Parathyroid adenoma (tissue), 2 donors: ENCODE data around the gene WNT5B.

Source experiments
- H2AFZ ChIP-seq: fragments of 300-600 bp; sonication (generic); one replicate; pipeline ENCODE4 v1.7.0; 2017; ENCODE audit warnings: antibody characterized with exemption, mild to moderate bottlenecking
- H3K27ac ChIP-seq: fragments of 300-600 bp; sonication (generic); one replicate; pipeline ENCODE4 v1.7.0; 2017
- H3K27me3 ChIP-seq: fragments of 300-600 bp; sonication (generic); one replicate; pipeline ENCODE4 v1.7.0; 2017; ENCODE audit warnings: low read length; ENCODE audit not compliant: control insufficient read depth, insufficient read depth
- H3K36me3 ChIP-seq: fragments of 300-600 bp; sonication (generic); one replicate; pipeline ENCODE4 v1.7.0; 2017; ENCODE audit warnings: low read length; ENCODE audit not compliant: control insufficient read depth, insufficient read depth
- H3K4me1 ChIP-seq: fragments of 300-600 bp; sonication (generic); one replicate; pipeline ENCODE4 v1.7.0; 2017; ENCODE audit warnings: control low read depth
- H3K4me2 ChIP-seq: fragments of 300-600 bp; sonication (generic); one replicate; pipeline ENCODE4 v1.7.0; 2017; ENCODE audit warnings: low read length
- H3K4me3 ChIP-seq: fragments of 300-600 bp; sonication (generic); one replicate; pipeline ENCODE4 v1.7.0; 2017; ENCODE audit warnings: low read depth, low read length
- H3K79me2 ChIP-seq: fragments of 300-600 bp; sonication (generic); one replicate; pipeline ENCODE4 v1.7.0; 2017; ENCODE audit warnings: control low read depth
- H3K9ac ChIP-seq: fragments of 300-600 bp; sonication (generic); one replicate; pipeline ENCODE4 v1.7.0; 2017; ENCODE audit warnings: mild to moderate bottlenecking
- H3K9me3 ChIP-seq: fragments of 300-600 bp; sonication (generic); one replicate; pipeline ENCODE4 v1.7.0; 2017; ENCODE audit warnings: low read length; ENCODE audit not compliant: control insufficient read depth
- TF ChIP-seq, protein P1 (sequence below): fragments of 300-600 bp; sonication (generic); IDR thresholded peaks from one replicate; pipeline ENCODE4 v1.7.0; 2017; ENCODE audit warnings: antibody characterized with exemption, mild to moderate bottlenecking
- donor health status: primary hyperparathyroidism.

The WNT5B gene

DNA sequence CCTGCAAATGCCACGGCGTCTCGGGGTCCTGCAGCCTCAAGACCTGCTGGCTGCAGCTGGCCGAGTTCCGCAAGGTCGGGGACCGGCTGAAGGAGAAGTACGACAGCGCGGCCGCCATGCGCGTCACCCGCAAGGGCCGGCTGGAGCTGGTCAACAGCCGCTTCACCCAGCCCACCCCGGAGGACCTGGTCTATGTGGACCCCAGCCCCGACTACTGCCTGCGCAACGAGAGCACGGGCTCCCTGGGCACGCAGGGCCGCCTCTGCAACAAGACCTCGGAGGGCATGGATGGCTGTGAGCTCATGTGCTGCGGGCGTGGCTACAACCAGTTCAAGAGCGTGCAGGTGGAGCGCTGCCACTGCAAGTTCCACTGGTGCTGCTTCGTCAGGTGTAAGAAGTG lies 16.8 kb downstream of the WNT5B start:
- Histone ChIP-seq H3K79me2 (peaks cover 7% of the 10 kb centered on the region), H3K4me3 (no peak overlapping the region), H3K4me2 (no peak overlapping the region), H3K36me3 (no peaks in the 10 kb centered on the region), H3K4me1 (peaks cover 76% of the 10 kb centered on the region), H3K27me3 (no peaks in the 10 kb centered on the region), H3K9me3 (no peaks in the 10 kb centered on the region), H3K9ac (no peak overlapping the region), H3K27ac (peak overlapping the region; percentile 96), H2AFZ (no peak overlapping the region)
- TF ChIP-seq, protein P1, sequence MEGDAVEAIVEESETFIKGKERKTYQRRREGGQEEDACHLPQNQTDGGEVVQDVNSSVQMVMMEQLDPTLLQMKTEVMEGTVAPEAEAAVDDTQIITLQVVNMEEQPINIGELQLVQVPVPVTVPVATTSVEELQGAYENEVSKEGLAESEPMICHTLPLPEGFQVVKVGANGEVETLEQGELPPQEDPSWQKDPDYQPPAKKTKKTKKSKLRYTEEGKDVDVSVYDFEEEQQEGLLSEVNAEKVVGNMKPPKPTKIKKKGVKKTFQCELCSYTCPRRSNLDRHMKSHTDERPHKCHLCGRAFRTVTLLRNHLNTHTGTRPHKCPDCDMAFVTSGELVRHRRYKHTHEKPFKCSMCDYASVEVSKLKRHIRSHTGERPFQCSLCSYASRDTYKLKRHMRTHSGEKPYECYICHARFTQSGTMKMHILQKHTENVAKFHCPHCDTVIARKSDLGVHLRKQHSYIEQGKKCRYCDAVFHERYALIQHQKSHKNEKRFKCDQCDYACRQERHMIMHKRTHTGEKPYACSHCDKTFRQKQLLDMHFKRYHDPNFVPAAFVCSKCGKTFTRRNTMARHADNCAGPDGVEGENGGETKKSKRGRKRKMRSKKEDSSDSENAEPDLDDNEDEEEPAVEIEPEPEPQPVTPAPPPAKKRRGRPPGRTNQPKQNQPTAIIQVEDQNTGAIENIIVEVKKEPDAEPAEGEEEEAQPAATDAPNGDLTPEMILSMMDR: no peak

DNA sequence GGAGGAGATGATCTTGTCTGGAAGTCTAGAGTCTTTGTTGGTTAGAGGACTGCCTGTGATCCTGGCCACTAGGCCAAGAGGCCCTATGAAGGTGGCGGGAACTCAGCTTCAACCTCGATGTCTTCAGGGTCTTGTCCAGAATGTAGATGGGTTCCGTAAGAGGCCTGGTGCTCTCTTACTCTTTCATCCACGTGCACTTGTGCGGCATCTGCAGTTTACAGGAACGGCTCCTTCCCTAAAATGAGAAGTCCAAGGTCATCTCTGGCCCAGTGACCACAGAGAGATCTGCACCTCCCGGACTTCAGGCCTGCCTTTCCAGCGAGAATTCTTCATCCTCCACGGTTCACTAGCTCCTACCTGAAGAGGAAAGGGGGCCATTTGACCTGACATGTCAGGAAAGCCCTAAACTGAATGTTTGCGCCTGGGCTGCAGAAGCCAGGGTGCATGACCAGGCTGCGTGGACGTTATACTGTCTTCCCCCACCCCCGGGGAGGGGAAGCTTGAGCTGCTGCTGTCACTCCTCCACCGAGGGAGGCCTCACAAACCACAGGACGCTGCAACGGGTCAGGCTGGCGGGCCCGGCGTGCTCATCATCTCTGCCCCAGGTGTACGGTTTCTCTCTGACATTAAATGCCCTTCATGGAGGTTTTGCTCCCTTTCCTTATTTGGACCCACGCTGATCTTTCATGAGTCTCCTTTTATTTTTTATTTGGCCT lies 17.7 kb downstream of the WNT5B start:
- no peak overlapping the region for H3K9ac ChIP-seq
- peak overlapping the region; percentile 96 for H3K27ac ChIP-seq
- TF ChIP-seq, protein P1: no peak
- H3K4me1 ChIP-seq: peaks cover 73% of the 10 kb centered on the region
- H3K4me2 ChIP-seq: no peak overlapping the region
- H3K36me3 ChIP-seq: no peaks in the 10 kb centered on the region
- peaks cover 3% of the 10 kb centered on the region for H3K79me2 ChIP-seq
- no peak overlapping the region for H3K4me3 ChIP-seq
- peak overlapping the region; percentile 28 for H2AFZ ChIP-seq
- H3K9me3 ChIP-seq: no peaks in the 10 kb centered on the region
- no peaks in the 10 kb centered on the region for H3K27me3 ChIP-seq

DNA sequence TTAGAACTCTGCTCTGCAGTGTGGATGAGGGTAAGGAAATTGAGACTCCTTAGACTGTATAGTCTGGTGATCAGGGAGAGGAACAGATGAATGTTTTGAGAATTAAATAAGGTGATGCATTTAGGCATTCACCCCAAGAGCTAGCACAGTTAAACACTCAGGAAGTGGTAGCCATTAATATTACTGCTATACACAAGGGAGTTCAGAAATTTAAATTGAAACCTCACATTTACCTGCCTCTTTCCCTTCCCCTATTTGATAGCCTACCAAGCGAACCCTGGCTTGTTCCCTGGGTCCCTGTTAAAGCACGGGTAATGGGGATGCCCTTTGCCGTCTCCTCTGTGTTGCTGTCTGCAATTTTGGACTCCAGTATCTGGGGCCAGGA lies 18.2 kb downstream of the WNT5B start:
- TF ChIP-seq, protein P1: no peak
- Histone ChIP-seq H3K79me2 (peaks cover 3% of the 10 kb centered on the region), H3K9me3 (no peaks in the 10 kb centered on the region), H3K4me1 (peaks cover 67% of the 10 kb centered on the region), H3K4me3 (no peak overlapping the region), H2AFZ (peak overlapping the region; percentile 28), H3K4me2 (no peak overlapping the region), H3K36me3 (no peaks in the 10 kb centered on the region), H3K27me3 (no peaks in the 10 kb centered on the region), H3K27ac (peak overlapping the region; percentile 96), H3K9ac (no peak overlapping the region)

DNA sequence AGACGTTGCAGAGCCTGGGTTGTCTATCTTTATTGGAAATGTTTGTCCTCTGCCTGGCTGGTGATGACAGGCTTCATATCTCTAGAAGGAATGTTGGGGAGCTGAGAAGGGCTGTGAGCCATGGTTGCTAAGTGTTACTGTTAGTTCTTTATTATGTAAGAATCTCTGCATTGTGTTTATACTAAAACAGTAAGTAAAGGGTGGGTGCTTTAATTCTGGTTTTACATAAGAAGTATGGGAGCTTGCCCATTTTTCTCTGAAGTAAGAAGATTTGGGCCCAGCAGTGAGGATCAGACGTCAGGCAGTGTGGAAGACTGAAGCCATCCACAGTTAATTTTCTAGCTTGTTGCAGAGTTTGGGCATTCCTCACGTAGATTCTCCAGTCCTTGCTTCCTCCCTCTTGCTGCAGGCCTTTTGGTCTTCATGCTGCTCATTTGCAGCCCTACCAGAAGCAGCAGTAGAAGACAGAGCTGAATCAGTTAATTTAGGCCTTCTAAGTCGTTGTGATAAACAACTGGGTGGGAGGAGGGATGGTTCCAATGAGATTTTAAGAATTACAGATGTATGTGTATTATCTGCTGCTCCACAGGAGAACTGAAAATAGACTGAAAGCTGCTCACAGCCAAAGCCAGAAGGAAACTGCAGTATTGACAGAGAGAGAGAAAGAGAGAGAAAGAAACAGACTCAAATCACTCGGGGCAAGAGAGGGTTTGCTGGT lies 21.4 kb downstream of the WNT5B start:
- peaks cover 3% of the 10 kb centered on the region for H3K79me2 ChIP-seq
- TF ChIP-seq, protein P1: no peak
- H3K4me1 ChIP-seq: peaks cover 47% of the 10 kb centered on the region
- no peaks in the 10 kb centered on the region for H3K9me3 ChIP-seq
- no peaks in the 10 kb centered on the region for H3K27me3 ChIP-seq
- peak overlapping the region; percentile 96 for H3K27ac ChIP-seq
- H2AFZ ChIP-seq: peak overlapping the region; percentile 13
- H3K4me2 ChIP-seq: no peak overlapping the region
- no peak overlapping the region for H3K4me3 ChIP-seq
- H3K9ac ChIP-seq: no peak overlapping the region
- no peaks in the 10 kb centered on the region for H3K36me3 ChIP-seq
